Gastroesophageal sphincter (tissue), 4 donors: ENCODE results near the gene RAMAC. TPM values are rescaled to one million over a fixed set of nuclear protein-coding genes. Genes with fewer than 3 reads are reported as not detected.

Experiments used
- ATAC-seq: fragments of 150-250 bp; one replicate; pipeline ENCODE4 v1.9.1; 2016; ENCODE audit warnings: mild to moderate bottlenecking, moderate library complexity
- H3K27ac ChIP-seq, 4 donors: fragments of 200-600 bp; sonication (generic) in 3 of 4; 1 replicate in 3 of 4; 2 replicates in 1 of 4; pipeline ENCODE4 v1.5.1; 2016 to 2019
- H3K27me3 ChIP-seq: fragments of 200-600 bp; sonication (generic); one replicate; pipeline ENCODE4 v1.5.1; 2019
- H3K36me3 ChIP-seq, 2 donors: fragments of 200-600 bp; sonication (generic); one replicate each; pipeline ENCODE4 v1.5.1; 2019; ENCODE audit warnings: control low read depth in 1 of 2
- H3K4me1 ChIP-seq, 3 donors: fragments of 200-600 bp; sonication (generic); 1 replicate in 2 of 3; 2 replicates in 1 of 3; pipeline ENCODE4 v1.5.1; 2016 to 2019; ENCODE audit warnings: control low read depth in 2 of 3
- H3K4me3 ChIP-seq, 2 donors: fragments of 200-600 bp; sonication (generic); one replicate each; pipeline ENCODE4 v1.5.1; 2019; ENCODE audit warnings: mild to moderate bottlenecking in 1 of 2, moderate library complexity in 1 of 2
- H3K9me3 ChIP-seq, 3 donors: fragments of 200-600 bp; sonication (generic); one replicate each; pipeline ENCODE4 v1.5.1; 2017 to 2019; ENCODE audit warnings: control low read depth in 2 of 3
- EP300 ChIP-seq: sonication (generic); formaldehyde crosslinking; IDR thresholded peaks from one replicate; pipeline ENCODE4 v1.6.1; 2017; ENCODE audit warnings: antibody characterized with exemption, mild to moderate bottlenecking
- POLR2A ChIP-seq, 2 donors: fragments of 450-650 bp; IDR thresholded peaks; one replicate each; pipeline ENCODE4 v1.6.1; 2017; ENCODE audit warnings: antibody characterized with exemption in 2 of 2, mild to moderate bottlenecking in 2 of 2, moderate library complexity in 1 of 2
- POLR2AphosphoS5 ChIP-seq: sonication (generic); formaldehyde crosslinking; IDR thresholded peaks from one replicate; pipeline ENCODE4 v1.6.1; 2017; ENCODE audit warnings: antibody characterized with exemption
- WGBS, 2 donors: methylation state at CpG; one replicate each; pipeline ENCODE4 v1.1.5; 2018; ENCODE audit warnings: low coverage in 1 of 2; 5-methylcytosine and 5-hydroxymethylcytosine counted together
- total RNA-seq, 4 donors: library from RNA; depleted of rRNA; stranded (reverse); fragments of >200 nt; gene quantifications; one replicate each; pipeline ENCODE4 v1.1.0, GENCODE V29; 2016
- TF ChIP-seq, protein P1 (sequence below), 4 experiments: fragments of 200-600 bp in 2 of 4; fragments of 450-650 bp in 2 of 4; sonication (generic) in 1 of 4; IDR thresholded peaks; one replicate each; pipeline ENCODE4 v1.5.1; 2017 to 2019; ENCODE audit warnings: antibody characterized with exemption in 4 of 4, mild to moderate bottlenecking in 2 of 4, moderate library complexity in 2 of 4

Gene RAMAC
- total RNA-seq, 4 donors from 2014 or later, result 15.9 to 29.1 (median 19.7) TPM

- H3K4me3 ChIP-seq, result peak overlapping the region; percentile 82 to 97
- no peak for ATAC-seq
- peaks cover 3 to 26% (median 10%) of the 10 kb centered on the region in 3 donors for H3K4me1 ChIP-seq
- H3K9me3 ChIP-seq, result no peaks in the 10 kb centered on the region
- H3K36me3 ChIP-seq, result peaks cover 0 to 29% of the 10 kb centered on the region in 2 donors
- H3K27me3 ChIP-seq, result no peaks in the 10 kb centered on the region
- TF ChIP-seq EP300, result no peak
- no peak for TF ChIP-seq POLR2A (IDR thresholded peaks at IDR 0.05)
- no peak for TF ChIP-seq POLR2AphosphoS5
- TF ChIP-seq, protein P1, sequence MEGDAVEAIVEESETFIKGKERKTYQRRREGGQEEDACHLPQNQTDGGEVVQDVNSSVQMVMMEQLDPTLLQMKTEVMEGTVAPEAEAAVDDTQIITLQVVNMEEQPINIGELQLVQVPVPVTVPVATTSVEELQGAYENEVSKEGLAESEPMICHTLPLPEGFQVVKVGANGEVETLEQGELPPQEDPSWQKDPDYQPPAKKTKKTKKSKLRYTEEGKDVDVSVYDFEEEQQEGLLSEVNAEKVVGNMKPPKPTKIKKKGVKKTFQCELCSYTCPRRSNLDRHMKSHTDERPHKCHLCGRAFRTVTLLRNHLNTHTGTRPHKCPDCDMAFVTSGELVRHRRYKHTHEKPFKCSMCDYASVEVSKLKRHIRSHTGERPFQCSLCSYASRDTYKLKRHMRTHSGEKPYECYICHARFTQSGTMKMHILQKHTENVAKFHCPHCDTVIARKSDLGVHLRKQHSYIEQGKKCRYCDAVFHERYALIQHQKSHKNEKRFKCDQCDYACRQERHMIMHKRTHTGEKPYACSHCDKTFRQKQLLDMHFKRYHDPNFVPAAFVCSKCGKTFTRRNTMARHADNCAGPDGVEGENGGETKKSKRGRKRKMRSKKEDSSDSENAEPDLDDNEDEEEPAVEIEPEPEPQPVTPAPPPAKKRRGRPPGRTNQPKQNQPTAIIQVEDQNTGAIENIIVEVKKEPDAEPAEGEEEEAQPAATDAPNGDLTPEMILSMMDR (IDR thresholded peaks at IDR 0.05), result no peak
- 2% methylated on average over 7 of the region's 12 CpGs; no CpG with 5 or more reads in 1 of the 2 donors for WGBS, 2 donors
- peak overlapping the region; percentile 13 to 80 (median 78) for H3K27ac ChIP-seq
These were observed 401 bp downstream of the RAMAC start for GRCh38 chr15:82986442-82986780.

DNA sequence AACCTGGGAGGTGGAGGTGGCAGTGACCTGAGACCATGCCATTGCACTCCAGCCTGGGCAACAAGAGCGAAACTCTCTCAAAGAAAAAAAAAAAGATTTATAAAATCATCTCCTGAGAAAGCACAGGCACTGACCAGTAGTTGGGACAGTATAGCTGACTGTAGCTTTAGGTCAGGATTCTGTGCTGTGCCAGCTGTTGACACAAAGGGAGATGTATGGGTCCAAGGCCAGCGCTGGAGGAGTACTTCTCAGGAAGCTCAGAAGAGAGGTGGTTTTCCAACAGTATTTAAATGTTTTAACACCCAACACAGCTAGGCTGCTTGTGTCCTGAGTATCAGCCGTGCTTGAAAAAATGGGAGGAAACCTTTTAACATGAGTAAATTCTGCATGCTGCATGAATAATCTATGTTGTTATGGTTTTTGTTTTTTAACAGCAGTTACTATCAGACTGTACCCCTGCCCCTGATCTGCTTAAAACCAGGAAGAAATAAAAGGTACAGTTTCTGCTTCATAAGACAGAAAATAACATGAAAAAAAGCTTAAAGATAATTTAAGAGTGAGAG lies 6.5 kb downstream of the RAMAC start:
- Histone ChIP-seq H3K27ac (no peak overlapping the region), H3K4me1 (peaks cover 0 to 8% (median 0%) of the 10 kb centered on the region in 3 donors), H3K27me3 (no peaks in the 10 kb centered on the region), H3K36me3 (peaks cover 0 to 44% of the 10 kb centered on the region in 2 donors), H3K9me3 (no peaks in the 10 kb centered on the region), H3K4me3 (no peak overlapping the region)
- TF ChIP-seq, protein P1 (IDR thresholded peaks at IDR 0.05), result no peak
- TF ChIP-seq POLR2A (IDR thresholded peaks at IDR 0.05), result no peak
- no peak for TF ChIP-seq EP300
- 88 to 92% methylated on average over 2 of the region's 3 CpGs for WGBS, 2 donors
- no peak for ATAC-seq

- Histone ChIP-seq H3K4me1 (peaks cover 0 to 1% (median 0%) of the 10 kb centered on the region in 3 donors), H3K9me3 (no peaks in the 10 kb centered on the region), H3K36me3 (peaks cover 0 to 42% of the 10 kb centered on the region in 2 donors), H3K27ac (no peak overlapping the region), H3K27me3 (no peaks in the 10 kb centered on the region), H3K4me3 (no peak overlapping the region)
- WGBS, 2 donors, result 43% methylated on average over 4 of the region's 4 CpGs; no CpG with 5 or more reads in 1 of the 2 donors
- ATAC-seq, result no peak
- TF ChIP-seq POLR2A (IDR thresholded peaks at IDR 0.05) (no peak), POLR2AphosphoS5 (no peak), EP300 (no peak)
- TF ChIP-seq, protein P1 (IDR thresholded peaks at IDR 0.05), result no peak
These were observed 7.1 kb downstream of the RAMAC start for GRCh38 chr15:82993144-82993543.

DNA sequence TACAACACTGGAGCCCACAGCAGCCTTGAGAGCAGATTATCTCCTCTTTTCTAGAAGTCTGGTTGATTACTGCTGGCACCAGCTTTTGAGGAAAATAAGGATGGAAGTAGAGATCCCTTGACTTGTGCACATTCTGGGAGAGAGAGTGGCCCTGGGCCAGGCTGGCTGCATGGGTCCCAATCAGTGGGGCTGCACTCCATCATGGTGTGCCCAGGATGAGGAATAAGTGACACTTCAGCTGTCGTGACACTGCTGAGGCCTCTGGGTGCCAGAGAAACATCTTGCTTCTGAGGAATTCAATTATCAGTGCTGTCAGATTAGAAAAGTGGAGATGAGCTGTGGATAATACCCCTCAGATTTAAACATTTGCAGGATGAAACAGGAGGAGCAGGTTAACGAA lies 9.1 kb downstream of the RAMAC start:
- H3K9me3 ChIP-seq, result no peaks in the 10 kb centered on the region
- ATAC-seq, result no peak
- no peaks in the 10 kb centered on the region for H3K27me3 ChIP-seq
- no peak overlapping the region for H3K4me3 ChIP-seq
- no peak overlapping the region for H3K27ac ChIP-seq
- TF ChIP-seq POLR2A (IDR thresholded peaks at IDR 0.05), result no peak
- TF ChIP-seq EP300, result no peak
- TF ChIP-seq POLR2AphosphoS5, result no peak
- TF ChIP-seq, protein P1 (IDR thresholded peaks at IDR 0.05), result no peak
- H3K36me3 ChIP-seq, result peaks cover 0 to 26% of the 10 kb centered on the region in 2 donors
- peaks cover 0 to 8% (median 0%) of the 10 kb centered on the region in 3 donors for H3K4me1 ChIP-seq
- 89% methylated on average over 2 of the region's 2 CpGs; no CpG with 5 or more reads in 1 of the 2 donors for whole genome bisulfite sequencing, 2 donors

- TF ChIP-seq EP300, result no peak
- no peak for TF ChIP-seq POLR2AphosphoS5
- TF ChIP-seq, protein P1 (IDR thresholded peaks at IDR 0.05), result no peak
- TF ChIP-seq POLR2A (IDR thresholded peaks at IDR 0.05), result no peak
- ATAC-seq, result no peak
- Histone ChIP-seq H3K4me3 (no peak overlapping the region), H3K36me3 (peaks cover 0 to 22% of the 10 kb centered on the region in 2 donors), H3K27ac (no peak overlapping the region), H3K27me3 (no peaks in the 10 kb centered on the region), H3K9me3 (no peaks in the 10 kb centered on the region), H3K4me1 (peaks cover 0 to 12% (median 0%) of the 10 kb centered on the region in 3 donors)
- WGBS, 2 donors, result 64 to 80% methylated on average over 1 to 3 of the region's 3 CpGs
These were observed 9.9 kb downstream of the RAMAC start for GRCh38 chr15:82995938-82996337.
